Stomach (tissue), 9 donors: ENCODE data around the gene DAB1. TPM values are rescaled to one million over a fixed set of nuclear protein-coding genes. Genes with fewer than 3 reads are reported as not detected.
"Not testable (repeated sequence)": the region's sequence is repeated elsewhere in the genome, so short reads cannot be mapped to it uniquely, and the experiment has no call there.

Source experiments
- DNase-seq, 2 donors: peaks; one replicate each; pipeline versions ENCODE4 v3.0.0 to v3.0.0-alpha.2; 2013 to 2019
- H3K27ac ChIP-seq, 5 donors: fragments of 200-600 bp in 4 of 5; sonication (generic) in 4 of 5; one replicate each; pipeline ENCODE4 v1.5.1; 2013 to 2019; ENCODE audit warnings: mild to moderate bottlenecking in 1 of 5, moderate library complexity in 1 of 5
- H3K27me3 ChIP-seq, 3 donors: fragments of 200-600 bp; sonication (generic); one replicate each; pipeline ENCODE4 v1.5.1; 2017 to 2019; ENCODE audit warnings: mixed run types in 1 of 3
- H3K36me3 ChIP-seq, 4 donors: fragments of 200-600 bp; sonication (generic); 1 replicate in 3 of 4; 2 replicates in 1 of 4; pipeline ENCODE4 v1.5.1; 2016 to 2019
- H3K4me1 ChIP-seq, 4 donors: fragments of 200-600 bp; sonication (generic); one replicate each; pipeline ENCODE4 v1.5.1; 2016 to 2019
- H3K4me3 ChIP-seq, 4 donors: fragments of 200-600 bp; sonication (generic) in 3 of 4; one replicate each; pipeline ENCODE4 v1.5.1; 2016 to 2019; ENCODE audit warnings: mild to moderate bottlenecking in 1 of 4
- H3K9me3 ChIP-seq, 4 donors: fragments of 200-600 bp; sonication (generic); one replicate each; pipeline ENCODE4 v1.5.1; 2016 to 2019
- EP300 ChIP-seq: sonication (generic); formaldehyde crosslinking; IDR thresholded peaks from one replicate; pipeline ENCODE4 v1.6.1; 2017; ENCODE audit warnings: antibody characterized with exemption
- POLR2A ChIP-seq, 4 donors: fragments of 450-650 bp; IDR thresholded peaks; one replicate each; pipeline ENCODE4 v1.6.1; 2016; ENCODE audit warnings: antibody characterized with exemption in 4 of 4, control low read depth in 2 of 4, mild to moderate bottlenecking in 1 of 4, moderate library complexity in 1 of 4
- POLR2AphosphoS5 ChIP-seq, 3 donors: sonication (generic); formaldehyde crosslinking; IDR thresholded peaks; one replicate each; pipeline ENCODE4 v1.6.1; 2016; ENCODE audit warnings: antibody characterized with exemption in 3 of 3
- WGBS, 5 donors: extraction: QIAGEN DNeasy Blood & Tissue Kit in 3 of 5; methylation state at CpG; one replicate each; pipeline versions ENCODE4 v1.1.5 to v1.1.7; 2013 to 2018; 5-methylcytosine and 5-hydroxymethylcytosine counted together
- intact Hi-C: fragments of 100-400 bp; cut with DNase I; formaldehyde crosslinking; loops from one replicate; pipeline ENCODE4 v1.15.1; 2023; ENCODE audit warnings: low total_unique reads
- polyA plus RNA-seq, 3 donors: library from polyadenylated mRNA; stranded (reverse); fragments of 200-250 nt; gene quantifications; one replicate each; pipeline ENCODE4 v1.2.3, GENCODE V29; 2013
- total RNA-seq, 5 donors: library from RNA; depleted of rRNA; stranded (reverse); fragments of >200 nt; gene quantifications; one replicate each; pipeline versions ENCODE4 v1.1.0 to v1.2.3, GENCODE V29; 2014 to 2016
- TF ChIP-seq, protein P1 (sequence below), 7 experiments: fragments of 450-650 bp in 4 of 7; fragments of 200-600 bp in 3 of 7; sonication (generic) in 3 of 7; IDR thresholded peaks; one replicate each; pipeline ENCODE4 v1.5.1; 2016 to 2019; ENCODE audit warnings: antibody characterized with exemption in 7 of 7, control low read depth in 2 of 7, mild to moderate bottlenecking in 1 of 7
- donor health status: healthy with polysubstance abuse.
- donor health status: Bipolar disorder and iron deficiency.
- donor health status: healthy.

Gene DAB1
- total and polyA plus RNA-seq, 8 donors, result under 0.01 to 3.5 (median 0.61) TPM; not detected in 1

DNA sequence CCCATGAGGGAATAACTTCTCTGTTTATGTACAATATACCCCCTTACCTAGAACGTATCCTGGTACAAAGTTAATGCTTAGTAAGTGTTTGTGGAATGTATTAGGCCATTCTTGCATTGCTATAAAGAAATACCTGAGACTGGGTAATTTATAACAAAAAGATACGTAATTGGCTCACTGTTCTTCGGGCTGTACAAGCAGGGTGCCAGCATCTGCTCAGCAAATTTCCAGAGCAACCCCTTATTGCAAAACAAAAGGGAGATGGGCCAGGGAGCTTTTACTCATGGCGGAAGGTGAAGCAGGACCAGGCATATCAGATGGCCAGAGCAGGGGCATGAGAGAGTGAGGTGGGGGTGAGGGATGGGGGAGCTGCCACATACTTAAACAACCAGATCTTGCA lies 334.6 kb downstream of the DAB1 start:
- Histone ChIP-seq H3K27me3 (no peaks in the 10 kb centered on the region), H3K4me3 (no peak overlapping the region), H3K9me3 (no peaks in the 10 kb centered on the region), H3K4me1 (no peaks in the 10 kb centered on the region), H3K27ac (no peak overlapping the region), H3K36me3 (no peaks in the 10 kb centered on the region)
- WGBS, 5 donors, result 89 to 97% (median 90%) methylated on average over 4 of the region's 4 CpGs
- DNase-seq, result no peak
- TF ChIP-seq POLR2AphosphoS5 (IDR thresholded peaks at IDR 0.05), result no peak
- no peak for TF ChIP-seq POLR2A (IDR thresholded peaks at IDR 0.05)
- intact Hi-C loops, result no loop called here

DNA sequence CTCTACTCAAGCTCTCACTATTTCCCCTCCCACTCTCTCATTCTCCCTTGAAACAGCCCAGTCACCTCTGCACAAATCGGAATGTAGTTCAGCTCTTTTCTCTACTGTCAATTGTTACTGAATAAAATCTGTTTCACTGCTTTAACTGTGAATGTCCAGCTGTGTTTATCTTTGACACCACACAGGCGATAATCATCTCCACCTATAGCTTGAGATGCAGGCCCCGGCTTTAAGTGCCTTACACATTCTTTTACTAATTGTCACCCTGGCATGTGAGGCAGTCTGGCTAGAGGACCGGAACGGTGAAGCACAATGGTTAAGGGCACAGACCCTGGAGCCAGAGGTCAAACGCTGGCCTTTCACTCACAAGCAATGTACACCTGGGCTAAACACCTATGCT lies 335.2 kb downstream of the DAB1 start:
- H3K4me1 ChIP-seq, result no peaks in the 10 kb centered on the region
- no peak overlapping the region for H3K27ac ChIP-seq
- H3K4me3 ChIP-seq, result no peak overlapping the region
- no peaks in the 10 kb centered on the region for H3K27me3 ChIP-seq
- DNase-seq, result no peak
- TF ChIP-seq, protein P1, sequence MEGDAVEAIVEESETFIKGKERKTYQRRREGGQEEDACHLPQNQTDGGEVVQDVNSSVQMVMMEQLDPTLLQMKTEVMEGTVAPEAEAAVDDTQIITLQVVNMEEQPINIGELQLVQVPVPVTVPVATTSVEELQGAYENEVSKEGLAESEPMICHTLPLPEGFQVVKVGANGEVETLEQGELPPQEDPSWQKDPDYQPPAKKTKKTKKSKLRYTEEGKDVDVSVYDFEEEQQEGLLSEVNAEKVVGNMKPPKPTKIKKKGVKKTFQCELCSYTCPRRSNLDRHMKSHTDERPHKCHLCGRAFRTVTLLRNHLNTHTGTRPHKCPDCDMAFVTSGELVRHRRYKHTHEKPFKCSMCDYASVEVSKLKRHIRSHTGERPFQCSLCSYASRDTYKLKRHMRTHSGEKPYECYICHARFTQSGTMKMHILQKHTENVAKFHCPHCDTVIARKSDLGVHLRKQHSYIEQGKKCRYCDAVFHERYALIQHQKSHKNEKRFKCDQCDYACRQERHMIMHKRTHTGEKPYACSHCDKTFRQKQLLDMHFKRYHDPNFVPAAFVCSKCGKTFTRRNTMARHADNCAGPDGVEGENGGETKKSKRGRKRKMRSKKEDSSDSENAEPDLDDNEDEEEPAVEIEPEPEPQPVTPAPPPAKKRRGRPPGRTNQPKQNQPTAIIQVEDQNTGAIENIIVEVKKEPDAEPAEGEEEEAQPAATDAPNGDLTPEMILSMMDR (IDR thresholded peaks at IDR 0.05), result no peak
- TF ChIP-seq POLR2AphosphoS5 (IDR thresholded peaks at IDR 0.05) (no peak), POLR2A (IDR thresholded peaks at IDR 0.05) (no peak)
- H3K36me3 ChIP-seq, result no peaks in the 10 kb centered on the region
- intact Hi-C loops, result no loop called here
- 59 to 77% (median 71%) methylated on average over 6 of the region's 6 CpGs for WGBS, 5 donors
- H3K9me3 ChIP-seq, result no peaks in the 10 kb centered on the region

DNA sequence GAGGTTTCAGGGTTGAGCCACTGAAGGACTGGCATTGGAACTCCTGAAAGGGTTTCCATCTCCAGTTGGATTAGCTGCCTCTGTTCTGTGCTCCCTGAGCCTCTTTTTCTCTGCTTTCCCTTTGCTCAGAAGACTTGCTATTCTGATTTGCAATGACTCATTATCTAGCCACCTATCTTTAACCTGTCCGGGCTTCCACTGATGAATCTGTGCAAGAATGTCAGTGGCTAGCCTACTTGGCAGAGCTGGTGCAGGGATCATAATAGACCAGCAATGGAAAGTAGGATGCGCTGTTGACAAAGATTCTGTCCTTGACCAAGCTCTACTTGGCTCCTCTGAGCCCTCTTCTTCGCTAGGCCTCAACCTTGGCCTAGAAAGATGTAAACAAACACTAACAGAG lies 336.2 kb downstream of the DAB1 start:
- H3K36me3 ChIP-seq, H3K9me3 ChIP-seq, H3K27me3 ChIP-seq, DNase-seq, H3K4me1 ChIP-seq, H3K27ac ChIP-seq, H3K4me3 ChIP-seq, intact Hi-C loops: not testable (repeated sequence)
- WGBS, 5 donors, result 67 to 91% (median 83%) methylated on average over 1 to 2 of the region's 3 CpGs

DNA sequence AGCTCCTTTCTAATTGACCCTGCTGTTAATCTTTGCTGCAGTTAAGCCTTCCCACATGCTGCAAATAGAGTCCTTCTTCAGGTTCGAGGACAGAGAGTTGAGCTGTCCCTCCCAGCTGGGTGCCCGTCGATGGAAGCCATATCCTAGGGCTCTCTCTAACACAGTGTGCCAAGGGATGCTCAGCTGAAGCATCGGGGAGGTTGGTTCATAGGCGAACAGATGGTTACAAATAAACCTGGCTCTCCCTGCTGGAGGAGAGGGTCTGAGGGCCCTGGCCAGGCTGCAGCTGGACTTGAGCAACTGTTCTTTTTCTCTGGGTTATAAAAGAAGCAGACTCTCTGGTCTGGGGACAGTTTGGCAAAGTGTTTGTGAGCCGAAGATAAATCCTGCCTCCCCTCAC lies 337.7 kb downstream of the DAB1 start:
- no peaks in the 10 kb centered on the region for H3K27me3 ChIP-seq
- no peak overlapping the region for H3K27ac ChIP-seq
- TF ChIP-seq EP300, result no peak
- no peak for TF ChIP-seq POLR2A (IDR thresholded peaks at IDR 0.05)
- TF ChIP-seq, protein P1 (IDR thresholded peaks at IDR 0.05), result no peak
- no peak for TF ChIP-seq POLR2AphosphoS5 (IDR thresholded peaks at IDR 0.05)
- H3K4me1 ChIP-seq, result no peaks in the 10 kb centered on the region
- no peaks in the 10 kb centered on the region for H3K36me3 ChIP-seq
- no peaks in the 10 kb centered on the region for H3K9me3 ChIP-seq
- 53 to 74% (median 59%) methylated on average over 6 of the region's 6 CpGs for WGBS, 5 donors
- no peak for DNase-seq
- intact Hi-C loops, result no loop called here
- H3K4me3 ChIP-seq, result no peak overlapping the region

DNA sequence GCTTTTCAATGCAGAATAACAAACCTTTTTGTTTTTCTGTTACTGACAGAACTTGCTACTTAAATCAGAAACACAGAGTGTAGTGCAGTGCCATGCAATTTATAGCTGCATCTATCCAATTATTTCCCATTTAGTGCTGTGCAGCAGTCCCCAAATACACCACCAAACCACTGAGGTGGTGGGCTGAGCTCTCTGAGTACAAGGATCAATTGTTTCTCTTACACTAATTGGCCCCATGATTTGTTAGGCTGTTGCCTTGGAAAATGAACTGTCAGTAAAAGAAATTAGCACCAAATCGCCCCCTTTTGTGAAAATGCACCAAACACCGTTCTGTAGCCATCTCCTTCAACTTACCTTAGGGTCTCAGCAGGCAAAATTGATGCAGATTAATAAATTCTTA lies 339.2 kb downstream of the DAB1 start:
- TF ChIP-seq, protein P1 (IDR thresholded peaks at IDR 0.05), result no peak
- no peak for TF ChIP-seq EP300
- no peak for TF ChIP-seq POLR2A (IDR thresholded peaks at IDR 0.05)
- no peak for TF ChIP-seq POLR2AphosphoS5 (IDR thresholded peaks at IDR 0.05)
- WGBS, 5 donors, result 74 to 88% (median 86%) methylated on average over 2 of the region's 2 CpGs

More for the DNA sequence above, 339.2 kb downstream of the DAB1 start:
- H3K27me3 ChIP-seq, result no peaks in the 10 kb centered on the region
- no peaks in the 10 kb centered on the region for H3K9me3 ChIP-seq
- no peak overlapping the region for H3K4me3 ChIP-seq
- no peak for DNase-seq
- H3K27ac ChIP-seq, result no peak overlapping the region
- no peaks in the 10 kb centered on the region for H3K36me3 ChIP-seq
- intact Hi-C loops, result no loop called here
- no peaks in the 10 kb centered on the region for H3K4me1 ChIP-seq
